EH (cell line): Measurements from ENCODE around the gene ALX3.

ENCODE experiments used
- DNase-seq: peaks from one replicate; pipeline ENCODE4 v3.0.0-alpha.2; 2015; ENCODE audit warnings: low read depth

ALX3 gene

DNA sequence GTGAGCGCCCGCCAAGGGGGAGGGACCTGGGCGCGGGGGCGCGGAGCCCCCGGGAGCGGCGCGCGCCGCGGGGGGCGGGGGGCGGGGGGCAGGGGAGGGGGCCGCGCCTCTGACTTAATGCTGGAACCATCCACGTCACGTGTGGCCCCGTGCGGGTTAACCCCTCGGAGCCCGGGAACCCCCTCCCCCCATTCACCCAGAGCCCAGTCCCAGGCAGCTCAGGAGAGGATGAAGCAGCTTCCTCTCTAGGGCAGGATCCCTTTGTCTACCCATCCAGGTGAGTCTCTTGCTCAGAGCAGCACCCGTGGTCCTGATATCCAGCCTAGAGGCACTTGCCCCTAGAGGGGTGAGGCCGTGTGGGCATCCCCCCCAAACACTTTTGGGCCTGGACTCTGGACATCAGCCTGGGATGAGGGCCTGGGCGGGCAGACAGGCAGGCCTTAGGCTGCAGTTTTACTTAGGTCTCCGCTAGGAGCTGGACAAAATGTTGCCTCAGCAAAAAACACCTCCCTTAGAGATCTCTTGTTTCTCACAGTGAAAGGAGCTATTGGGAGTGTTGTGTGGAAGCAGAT, at the start of gene ALX3:
Gene ALX3 (minus strand): TSS at position 2 of the 572 bp plus-strand sequence. CDS start 60 bp downstream, outside the sequence.
- DNase-seq, result no peak

GRCh38 chr1:110119843-110120242, 49.4 kb upstream of the ALX3 start:
- no peak for DNase-seq

- DNase-seq, result peak; percentile 50
Observed at GRCh38 chr1:110118636-110119396, 48.3 kb upstream of the ALX3 start.

DNA sequence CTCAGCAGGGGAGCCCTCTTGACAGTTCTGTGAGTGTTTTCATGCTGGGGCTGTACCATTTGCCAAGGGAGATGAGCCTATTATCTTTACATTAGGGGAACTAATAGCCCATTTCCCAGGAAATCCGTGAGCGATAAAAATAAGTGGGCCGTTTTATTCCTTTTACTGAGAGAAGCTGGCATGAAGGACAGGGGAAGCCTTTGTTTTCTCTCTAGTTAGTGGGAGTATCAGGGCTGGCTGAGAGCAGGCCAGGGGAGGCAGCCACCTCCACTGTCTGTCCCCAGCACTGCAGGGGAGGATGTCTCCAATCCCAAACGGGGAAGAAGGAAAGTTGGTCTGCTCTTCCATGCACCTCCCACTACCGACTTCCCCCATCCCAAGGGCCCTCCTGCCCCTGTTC, 44.3 kb upstream of the ALX3 start:
- no peak for DNase-seq

DNA sequence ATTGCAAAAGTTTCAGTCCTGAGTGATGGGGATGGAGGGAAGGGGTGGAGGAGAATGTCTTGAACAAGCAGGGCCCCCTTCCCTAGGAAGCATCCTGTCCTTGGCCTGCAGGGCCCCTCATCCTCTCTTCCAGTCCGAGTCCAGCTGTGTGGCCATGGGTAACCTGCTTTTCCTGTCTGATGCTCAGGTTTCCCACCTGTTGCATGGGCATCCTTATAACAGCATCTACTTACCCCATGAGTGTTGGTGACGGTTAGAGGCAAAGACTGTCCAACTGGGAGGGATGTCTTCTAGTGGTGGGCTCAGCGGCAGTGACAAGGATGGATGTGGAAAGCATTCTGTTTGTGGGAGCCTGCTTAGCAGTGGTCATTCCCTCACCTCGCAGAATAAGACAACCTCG, 43.7 kb upstream of the ALX3 start:
- no peak for DNase-seq

- DNase-seq, result no peak
Observed at GRCh38 chr1:110113551-110113950, 43.1 kb upstream of the ALX3 start.

DNA sequence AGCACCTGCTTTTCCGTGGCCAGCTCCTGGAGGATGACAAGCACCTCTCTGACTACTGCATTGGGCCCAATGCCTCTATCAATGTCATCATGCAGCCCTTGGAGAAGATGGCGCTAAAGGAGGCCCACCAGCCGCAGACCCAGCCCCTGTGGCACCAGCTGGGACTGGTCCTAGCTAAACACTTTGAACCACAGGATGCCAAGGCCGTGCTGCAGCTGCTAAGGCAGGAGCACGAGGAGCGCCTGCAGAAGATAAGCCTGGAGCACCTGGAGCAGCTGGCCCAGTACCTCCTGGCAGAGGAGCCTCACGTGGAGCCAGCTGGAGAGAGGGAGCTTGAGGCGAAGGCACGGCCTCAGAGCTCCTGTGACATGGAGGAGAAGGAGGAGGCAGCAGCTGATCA, 42.2 kb upstream of the ALX3 start:
- no peak for DNase-seq

GRCh38 chr1:110112143-110112542, 41.7 kb upstream of the ALX3 start, which contains the start of gene UBL4B:
Gene UBL4B, plus strand, starts transcription at chr1:110112443. Its CDS starts 92 bp downstream, at chr1:110112535.
- no peak for DNase-seq

GRCh38 chr1:110111081-110111480, 40.6 kb upstream of the ALX3 start:
- DNase-seq, result no peak

DNA sequence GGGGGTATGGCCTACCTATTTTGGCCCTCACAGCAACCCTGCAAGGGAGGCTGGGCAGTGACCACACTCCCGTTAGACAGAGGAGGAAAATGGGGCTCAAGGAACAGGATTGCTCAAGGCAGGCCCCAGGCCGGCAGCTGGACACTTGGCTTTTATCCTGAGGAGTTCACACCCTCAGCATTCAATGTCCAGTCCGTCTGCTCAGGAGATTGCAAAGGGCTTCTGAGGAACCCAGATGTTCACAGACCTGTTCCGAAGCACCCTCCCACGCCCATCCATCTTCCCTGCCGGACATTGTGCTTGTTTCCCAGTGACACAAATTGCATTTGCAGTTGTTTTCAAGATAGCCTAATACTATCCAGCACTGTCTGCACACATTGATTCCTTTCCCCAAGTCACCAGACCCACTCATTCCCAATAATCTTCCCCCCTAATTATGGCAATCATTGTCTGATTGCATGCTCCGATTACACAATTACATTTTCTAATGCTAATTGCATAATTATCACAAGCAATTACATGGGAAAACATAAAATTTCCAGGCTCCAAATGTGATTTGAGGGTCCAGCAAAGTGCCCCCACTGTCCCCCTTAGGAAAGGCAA, 37.5 kb upstream of the ALX3 start:
- DNase-seq, result no peak

- DNase-seq, result peak; percentile 77
Observed at GRCh38 chr1:110106013-110106941, 35.8 kb upstream of the ALX3 start.

DNA sequence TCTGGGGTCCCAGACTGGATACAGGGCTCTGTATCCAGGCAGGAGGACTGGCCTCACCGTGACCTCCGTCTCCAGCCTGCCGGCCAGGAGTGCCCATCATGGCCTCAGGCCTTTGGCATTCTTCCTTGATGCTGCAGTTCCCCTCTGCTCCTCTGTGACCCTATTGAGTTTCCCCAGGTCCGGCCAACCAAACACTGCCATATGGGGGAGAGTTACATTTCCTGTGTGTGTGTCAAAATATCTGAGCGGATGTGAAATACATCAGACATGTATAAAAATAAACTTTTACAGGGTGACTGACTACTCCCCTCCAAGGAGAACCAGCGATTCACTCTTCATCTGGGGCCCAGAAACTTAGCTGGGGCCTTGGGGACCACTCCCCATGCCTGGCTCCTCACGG, 31.6 kb upstream of the ALX3 start:
- peak; percentile 76 for DNase-seq

- no peak for DNase-seq
Observed at GRCh38 chr1:110100335-110100734, 29.9 kb upstream of the ALX3 start.

- DNase-seq, result no peak
Observed at GRCh38 chr1:110098222-110099026, 28.0 kb upstream of the ALX3 start.

- no peak for DNase-seq
Observed at GRCh38 chr1:110097507-110098221, 27.2 kb upstream of the ALX3 start.

- peak; percentile 12 for DNase-seq
Observed at GRCh38 chr1:110094931-110095654, 24.6 kb upstream of the ALX3 start.

GRCh38 chr1:110092991-110093390, 22.5 kb upstream of the ALX3 start:
- no peak for DNase-seq

DNA sequence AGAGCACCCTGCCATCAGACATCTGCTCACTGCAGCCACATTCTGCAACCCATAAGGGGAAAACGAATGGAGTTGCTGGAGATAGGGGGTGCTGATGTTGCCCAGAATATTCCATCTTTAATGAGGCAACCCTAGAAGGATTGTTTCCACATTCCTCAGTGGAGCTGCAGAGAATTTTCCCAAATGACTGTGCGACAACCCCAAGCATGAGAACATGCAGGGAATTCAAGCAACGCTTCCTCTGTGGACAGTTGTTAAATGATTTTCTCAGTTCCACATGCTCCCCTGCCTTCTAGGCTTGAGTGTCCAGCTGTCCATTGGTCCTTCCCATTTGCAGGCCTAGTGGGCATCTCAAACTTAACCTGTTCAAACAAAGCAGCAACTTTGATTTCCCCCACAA, 21.3 kb upstream of the ALX3 start:
- DNase-seq, result peak; percentile 82

DNA sequence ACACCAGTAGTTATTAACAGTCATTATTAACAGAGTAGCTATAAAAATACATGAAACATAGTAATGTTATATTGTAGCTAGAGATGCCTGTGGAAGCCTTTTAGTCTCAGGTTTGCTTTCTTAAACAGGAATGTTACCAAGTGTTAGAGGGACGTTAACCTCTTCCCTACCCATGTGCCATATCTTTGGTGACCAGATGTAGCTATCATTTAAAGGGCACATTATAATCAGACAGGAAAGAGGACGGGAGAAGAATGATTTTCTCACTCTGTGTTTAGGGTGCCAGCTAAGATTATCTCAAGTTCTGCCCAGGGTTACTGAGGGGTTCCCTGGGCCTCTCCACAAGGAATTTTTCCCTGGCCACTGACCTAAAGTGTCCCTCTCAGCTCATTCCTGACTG, 20.9 kb upstream of the ALX3 start:
- DNase-seq, result no peak
